ENCODE results near the gene TRPV6. TPM values are rescaled to one million over a fixed set of nuclear protein-coding genes. Genes with fewer than 3 reads are reported as not detected.

The TRPV6 gene
- total RNA-seq, 1 donor from 2014 or later, result 0.27 TPM

- Mint-ChIP-seq H3K4me1 (ENCODE audit: low read depth, unreplicated experiment) (peaks cover 9% of the 10 kb centered on the region), H3K27ac (ENCODE audit: unreplicated experiment) (no peak overlapping the region), H3K27me3 (ENCODE audit: unreplicated experiment) (peaks cover 3% of the 10 kb centered on the region), H3K4me3 (ENCODE audit: unreplicated experiment) (no peak overlapping the region), H3K9me3 (ENCODE audit: unreplicated experiment) (peaks cover 1% of the 10 kb centered on the region), H3K36me3 (ENCODE audit: unreplicated experiment) (peaks cover 5% of the 10 kb centered on the region)
- TF ChIP-seq, protein P1, sequence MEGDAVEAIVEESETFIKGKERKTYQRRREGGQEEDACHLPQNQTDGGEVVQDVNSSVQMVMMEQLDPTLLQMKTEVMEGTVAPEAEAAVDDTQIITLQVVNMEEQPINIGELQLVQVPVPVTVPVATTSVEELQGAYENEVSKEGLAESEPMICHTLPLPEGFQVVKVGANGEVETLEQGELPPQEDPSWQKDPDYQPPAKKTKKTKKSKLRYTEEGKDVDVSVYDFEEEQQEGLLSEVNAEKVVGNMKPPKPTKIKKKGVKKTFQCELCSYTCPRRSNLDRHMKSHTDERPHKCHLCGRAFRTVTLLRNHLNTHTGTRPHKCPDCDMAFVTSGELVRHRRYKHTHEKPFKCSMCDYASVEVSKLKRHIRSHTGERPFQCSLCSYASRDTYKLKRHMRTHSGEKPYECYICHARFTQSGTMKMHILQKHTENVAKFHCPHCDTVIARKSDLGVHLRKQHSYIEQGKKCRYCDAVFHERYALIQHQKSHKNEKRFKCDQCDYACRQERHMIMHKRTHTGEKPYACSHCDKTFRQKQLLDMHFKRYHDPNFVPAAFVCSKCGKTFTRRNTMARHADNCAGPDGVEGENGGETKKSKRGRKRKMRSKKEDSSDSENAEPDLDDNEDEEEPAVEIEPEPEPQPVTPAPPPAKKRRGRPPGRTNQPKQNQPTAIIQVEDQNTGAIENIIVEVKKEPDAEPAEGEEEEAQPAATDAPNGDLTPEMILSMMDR (IDR thresholded peaks at IDR 0.05; ENCODE audit: partially characterized antibody, unreplicated experiment), result no peak
- no peak for DNase-seq
Observed at GRCh38 chr7:142860968-142861367, 24.6 kb downstream of the TRPV6 start.

DNA sequence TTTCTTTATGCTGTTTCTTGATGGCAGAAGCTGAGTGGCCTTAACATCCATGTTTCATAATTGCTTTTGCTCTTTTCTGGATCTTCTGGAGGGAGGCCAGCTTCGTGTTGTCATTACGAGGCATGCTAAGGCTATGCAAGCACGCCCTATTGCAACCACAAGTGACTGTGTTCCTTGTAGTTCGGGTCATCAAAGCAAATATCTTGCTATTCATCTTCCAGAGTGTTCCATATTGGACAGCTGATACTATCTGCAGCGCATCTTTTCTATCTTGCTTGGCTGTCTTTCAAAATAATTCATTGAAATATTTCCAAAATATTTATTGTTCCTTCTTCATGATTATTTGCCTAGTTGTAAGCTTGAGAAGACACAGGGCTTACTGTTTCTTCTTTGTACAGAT is 25.7 kb downstream of the TRPV6 start:
- no peak for DNase-seq
- H3K4me1 Mint-ChIP-seq (ENCODE audit: low read depth, unreplicated experiment), result peaks cover 9% of the 10 kb centered on the region
- TF ChIP-seq, protein P1 (IDR thresholded peaks at IDR 0.05; ENCODE audit: partially characterized antibody, unreplicated experiment), result no peak

DNA sequence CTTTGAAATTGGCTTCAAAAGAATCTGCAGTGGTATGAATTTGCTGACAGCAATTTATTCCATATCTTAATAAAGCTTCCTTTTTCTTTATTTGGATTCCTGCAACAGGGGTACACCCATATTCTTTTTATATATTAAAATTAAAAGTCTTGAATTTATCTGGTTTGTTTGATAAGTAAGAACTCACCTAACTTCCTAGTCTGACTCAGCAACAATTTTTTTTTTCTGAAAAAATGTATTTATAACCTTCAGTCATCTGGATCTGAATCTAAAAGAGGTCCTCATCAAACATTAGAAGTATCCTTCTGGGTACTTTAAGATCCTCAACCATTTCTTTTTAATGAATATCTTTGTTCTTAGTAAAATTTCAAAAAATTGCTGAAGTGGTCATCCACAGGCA is 26.1 kb downstream of the TRPV6 start:
- no peak for DNase-seq
- Mint-ChIP-seq H3K27ac (ENCODE audit: unreplicated experiment) (no peak overlapping the region), H3K4me3 (ENCODE audit: unreplicated experiment) (no peak overlapping the region), H3K27me3 (ENCODE audit: unreplicated experiment) (peaks cover 3% of the 10 kb centered on the region), H3K36me3 (ENCODE audit: unreplicated experiment) (peaks cover 5% of the 10 kb centered on the region), H3K9me3 (ENCODE audit: unreplicated experiment) (no peaks in the 10 kb centered on the region), H3K4me1 (ENCODE audit: low read depth, unreplicated experiment) (peaks cover 9% of the 10 kb centered on the region)
- TF ChIP-seq, protein P1 (IDR thresholded peaks at IDR 0.05; ENCODE audit: partially characterized antibody, unreplicated experiment), result no peak

More for the DNA sequence above, 25.7 kb downstream of the TRPV6 start:
- H3K36me3 Mint-ChIP-seq (ENCODE audit: unreplicated experiment), result peaks cover 5% of the 10 kb centered on the region
- H3K9me3 Mint-ChIP-seq (ENCODE audit: unreplicated experiment), result no peaks in the 10 kb centered on the region
- no peak overlapping the region for H3K4me3 Mint-ChIP-seq (ENCODE audit: unreplicated experiment)
- H3K27me3 Mint-ChIP-seq (ENCODE audit: unreplicated experiment), result peaks cover 3% of the 10 kb centered on the region
- no peak overlapping the region for H3K27ac Mint-ChIP-seq (ENCODE audit: unreplicated experiment)

DNA sequence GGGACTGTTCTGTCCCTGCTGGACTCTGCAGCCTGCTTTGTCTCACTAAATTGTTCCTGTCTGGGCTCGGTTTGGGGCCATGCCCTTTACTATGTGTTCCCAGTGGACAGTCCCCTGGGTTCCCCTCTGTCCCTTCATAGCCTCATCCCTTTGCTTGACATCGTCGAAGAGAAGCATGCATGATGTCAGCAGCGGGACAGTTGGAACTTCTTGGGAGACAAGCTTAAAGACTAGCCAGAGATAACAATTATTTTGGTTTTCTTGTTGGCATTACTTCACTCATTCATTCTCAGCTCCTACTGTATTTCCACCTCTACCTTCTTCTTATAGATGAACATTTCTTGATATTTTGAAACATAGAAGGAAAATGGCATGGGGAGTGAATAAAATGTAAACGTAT is 27.9 kb downstream of the TRPV6 start:
- Mint-ChIP-seq H3K4me3 (ENCODE audit: unreplicated experiment) (no peak overlapping the region), H3K9me3 (ENCODE audit: unreplicated experiment) (no peaks in the 10 kb centered on the region), H3K27me3 (ENCODE audit: unreplicated experiment) (peaks cover 6% of the 10 kb centered on the region), H3K36me3 (ENCODE audit: unreplicated experiment) (peaks cover 5% of the 10 kb centered on the region), H3K4me1 (ENCODE audit: low read depth, unreplicated experiment) (peaks cover 9% of the 10 kb centered on the region), H3K27ac (ENCODE audit: unreplicated experiment) (no peak overlapping the region)
- TF ChIP-seq, protein P1 (IDR thresholded peaks at IDR 0.05; ENCODE audit: partially characterized antibody, unreplicated experiment), result no peak
- DNase-seq, result no peak

DNA sequence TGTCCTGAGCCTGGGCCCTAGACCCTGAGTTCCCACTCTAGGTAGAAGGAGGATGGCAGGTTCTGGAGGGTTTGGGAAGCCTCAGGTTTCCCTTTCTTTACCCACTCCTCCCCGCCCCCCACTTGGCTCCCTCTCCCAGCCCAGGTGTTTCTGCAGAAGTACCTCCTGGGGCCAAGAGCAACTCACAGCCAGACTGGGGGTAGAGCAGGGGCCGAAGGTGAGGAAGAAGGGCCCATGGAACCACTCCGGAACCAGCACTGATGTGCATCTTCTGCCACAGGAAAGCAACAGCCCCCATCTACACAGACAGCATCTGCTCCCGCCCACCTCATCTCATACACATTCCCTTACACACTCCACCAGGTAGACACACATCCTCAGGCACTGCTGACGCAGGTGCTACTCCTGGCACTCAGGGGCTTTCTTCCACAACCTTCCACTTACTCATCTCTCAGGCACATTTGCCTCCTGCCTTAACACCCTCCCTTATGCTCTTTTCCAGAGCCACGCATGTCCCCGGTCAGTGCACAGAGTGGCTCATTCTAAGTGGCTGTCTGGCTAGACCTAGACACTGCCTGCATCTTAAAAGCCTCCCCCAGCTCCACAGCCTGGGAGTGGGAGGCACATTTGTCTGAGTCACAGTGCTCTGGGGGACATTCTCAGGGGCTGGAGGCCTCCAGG is 28.8 kb downstream of the TRPV6 start:
- peaks cover 6% of the 10 kb centered on the region for H3K4me1 Mint-ChIP-seq (ENCODE audit: low read depth, unreplicated experiment)
- DNase-seq, result no peak
- H3K4me3 Mint-ChIP-seq (ENCODE audit: unreplicated experiment), result peak overlapping the region; percentile 64
- no peaks in the 10 kb centered on the region for H3K9me3 Mint-ChIP-seq (ENCODE audit: unreplicated experiment)
- peaks cover 5% of the 10 kb centered on the region for H3K36me3 Mint-ChIP-seq (ENCODE audit: unreplicated experiment)
- H3K27ac Mint-ChIP-seq (ENCODE audit: unreplicated experiment), result peak overlapping the region; percentile 84
- TF ChIP-seq, protein P1 (IDR thresholded peaks at IDR 0.05; ENCODE audit: partially characterized antibody, unreplicated experiment), result no peak
- H3K27me3 Mint-ChIP-seq (ENCODE audit: unreplicated experiment), result peaks cover 6% of the 10 kb centered on the region
